GM19023 (cell line): ENCODE measurements around the gene ADGRV1.
"Not testable (repeated sequence)": the region's sequence is repeated elsewhere in the genome, so short reads cannot be mapped to it uniquely, and the experiment has no call there.

Source experiments
- ATAC-seq: cut with Tn5 transposase; IDR thresholded peaks from one replicate; pipeline ENCODE4 v1.9.1; 2021; ENCODE audit warnings: mild to moderate bottlenecking, moderate library complexity; ENCODE audit not compliant: unreplicated experiment

The ADGRV1 gene

DNA sequence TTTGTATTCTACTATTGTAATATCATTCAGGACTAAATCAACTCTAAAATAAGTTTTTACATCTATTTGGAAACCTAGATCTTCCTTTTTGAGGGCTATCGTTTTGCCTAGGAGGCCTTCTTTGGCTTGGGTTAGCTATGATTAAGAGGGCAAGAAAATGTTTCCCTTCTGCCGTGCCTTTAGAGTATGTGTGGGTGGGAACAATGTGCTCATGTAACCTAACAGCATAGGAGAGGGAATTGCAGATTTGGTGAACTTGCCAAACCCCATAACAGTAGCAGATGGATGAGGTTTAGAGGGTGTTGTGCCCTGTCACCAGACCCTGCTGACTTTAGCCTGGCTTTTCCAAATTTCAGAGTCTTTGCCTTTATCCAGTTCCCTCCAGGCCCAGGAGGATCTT, 339.0 kb downstream of the ADGRV1 start:
- no peak for ATAC-seq

DNA sequence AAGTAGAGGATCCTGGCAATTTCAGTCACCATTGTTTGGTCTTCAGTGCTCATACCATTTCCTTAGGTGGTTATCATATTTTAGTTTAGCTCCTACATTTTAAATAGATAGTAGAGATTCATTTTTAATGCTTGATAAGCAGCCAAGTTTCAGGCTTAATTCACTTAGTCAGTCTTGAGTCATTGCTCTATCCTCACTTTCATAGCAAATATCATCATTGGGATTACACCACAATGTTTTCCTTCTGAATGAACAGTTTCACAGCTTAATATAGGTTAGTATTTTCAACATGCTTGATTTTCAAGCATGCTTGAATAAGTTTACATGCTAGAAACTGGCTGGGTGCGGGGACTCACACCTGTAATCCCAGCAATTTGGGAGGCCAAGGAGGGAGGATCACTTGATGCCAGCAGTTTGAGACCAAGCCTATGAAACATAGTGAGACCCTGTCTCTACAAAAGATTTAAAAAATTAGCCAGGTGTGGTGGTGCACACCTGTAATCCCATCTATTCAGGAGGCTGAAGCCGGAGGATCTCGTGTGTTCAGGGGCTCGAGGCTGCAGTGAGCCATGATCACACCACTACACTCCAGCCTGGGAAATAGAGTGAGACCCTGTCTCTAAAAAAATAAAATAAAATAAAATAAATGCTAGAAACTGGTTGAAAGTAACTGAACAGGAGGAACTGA, 339.9 kb downstream of the ADGRV1 start:
- no peak for ATAC-seq

- no peak for ATAC-seq
These were observed 340.5 kb downstream of the ADGRV1 start for GRCh38 chr5:90899014-90899604.

DNA sequence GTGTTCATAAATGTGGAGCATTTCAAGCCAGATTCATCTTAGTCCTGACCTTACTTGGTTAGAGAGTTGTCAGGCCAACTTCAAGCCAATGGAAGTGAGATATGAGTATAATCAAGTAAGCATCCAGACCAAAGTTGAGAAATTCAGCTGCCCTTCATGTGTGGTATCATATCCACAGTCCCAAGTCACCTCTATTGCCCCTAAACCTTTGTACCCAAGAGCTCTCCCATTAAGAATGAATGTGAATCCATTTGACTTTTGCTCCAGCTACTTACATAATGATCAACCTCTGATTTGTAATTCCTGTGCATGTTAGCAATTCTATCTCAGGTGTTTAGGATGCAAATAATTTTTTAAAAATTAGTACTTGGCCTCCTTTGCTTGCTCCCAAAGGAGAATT, 342.7 kb downstream of the ADGRV1 start:
- no peak for ATAC-seq

- ATAC-seq: no peak
These were observed 343.6 kb downstream of the ADGRV1 start for GRCh38 chr5:90902170-90902569.

DNA sequence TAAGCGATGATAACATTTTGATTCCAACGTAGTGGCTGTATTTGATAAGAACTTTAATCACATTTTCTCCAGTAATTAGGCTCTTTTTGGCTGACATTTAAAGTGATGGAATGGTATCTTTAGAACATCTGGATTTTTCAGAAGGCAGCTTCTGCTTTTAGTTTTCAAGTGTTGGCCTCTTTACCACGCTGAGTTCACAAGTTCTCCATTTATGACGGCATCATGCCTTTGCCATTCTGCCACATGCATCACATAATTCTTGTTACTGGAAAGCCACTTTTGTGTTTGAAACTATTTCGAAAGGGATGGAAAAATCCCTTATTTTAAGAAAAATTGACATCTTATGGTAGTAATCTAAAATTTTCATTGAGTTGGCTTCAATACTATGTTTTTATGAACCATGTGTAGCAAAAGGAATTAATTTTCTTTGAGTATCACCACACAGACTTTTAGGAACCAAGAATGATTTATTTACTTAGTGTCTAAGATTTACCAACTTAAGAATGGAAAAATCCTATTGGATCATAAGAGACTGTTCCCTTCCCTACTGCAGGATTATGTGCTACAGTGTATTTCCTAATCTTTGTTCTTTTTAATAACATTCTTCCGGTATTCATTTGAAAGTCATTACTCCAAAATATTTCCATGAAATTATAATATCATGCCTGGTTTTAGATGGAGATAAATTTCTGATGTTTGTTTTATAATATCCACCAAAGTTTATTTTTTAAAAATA, 344.2 kb downstream of the ADGRV1 start:
- ATAC-seq: no peak

DNA sequence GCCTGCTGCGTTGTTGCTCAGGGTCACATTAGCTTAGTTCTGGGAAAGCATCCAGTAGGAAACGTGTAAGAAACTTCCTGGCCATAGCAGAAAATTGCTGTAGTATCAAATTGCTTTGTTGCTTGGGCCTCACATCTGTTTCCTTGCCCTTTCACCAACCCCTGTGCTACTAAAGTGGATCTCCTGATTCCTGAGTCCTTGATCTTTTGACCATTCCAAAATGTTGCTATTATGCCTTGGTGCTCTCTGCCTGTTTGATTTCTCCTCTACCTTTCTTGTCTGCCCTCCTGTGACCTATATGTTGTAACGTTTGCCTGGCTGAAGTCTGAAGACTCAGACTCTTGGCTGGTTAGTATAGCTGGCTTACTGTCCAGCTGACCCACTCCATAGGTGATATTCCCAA, 350.5 kb downstream of the ADGRV1 start:
- ATAC-seq: no peak

DNA sequence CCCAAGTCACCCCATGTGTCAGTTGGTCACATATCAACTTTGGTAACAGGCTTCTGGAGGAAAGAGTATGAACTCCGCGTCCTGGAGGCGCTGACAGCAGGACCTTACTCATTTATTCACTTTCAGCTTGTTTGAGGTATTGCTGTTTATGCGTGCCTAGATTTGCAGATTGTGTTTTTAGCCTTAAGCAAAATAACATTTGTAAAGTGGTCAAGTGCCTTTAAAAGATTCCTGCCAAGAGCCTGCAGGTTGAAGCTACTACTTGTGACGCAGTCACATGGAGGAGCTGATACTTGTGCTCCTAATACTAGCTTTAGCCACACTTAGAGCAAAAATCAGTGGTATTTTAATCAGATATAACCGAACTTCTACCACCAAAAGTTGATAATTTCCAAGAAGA, 351.3 kb downstream of the ADGRV1 start:
- ATAC-seq: no peak

- ATAC-seq: no peak
These were observed 352.6 kb downstream of the ADGRV1 start for GRCh38 chr5:90911169-90911568.

DNA sequence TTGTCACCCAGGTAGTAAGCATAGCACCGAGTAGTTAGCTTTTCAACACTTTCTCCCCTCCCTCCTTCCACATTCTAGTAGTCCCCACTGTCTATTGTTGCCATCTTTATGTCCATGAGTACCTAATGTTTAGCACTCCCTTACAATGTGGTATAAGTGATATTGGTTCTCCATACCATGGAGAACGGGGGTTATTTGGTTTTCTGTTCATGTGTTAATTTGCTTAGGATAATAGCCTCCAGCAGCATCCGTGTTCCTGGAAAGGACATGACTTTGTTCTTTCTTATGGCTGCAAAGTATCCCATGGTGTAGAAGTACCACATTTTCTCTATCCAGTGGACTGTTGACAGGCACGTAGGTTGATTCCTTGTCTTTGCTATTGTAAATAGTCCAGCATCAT, 353.9 kb downstream of the ADGRV1 start:
- no peak for ATAC-seq

DNA sequence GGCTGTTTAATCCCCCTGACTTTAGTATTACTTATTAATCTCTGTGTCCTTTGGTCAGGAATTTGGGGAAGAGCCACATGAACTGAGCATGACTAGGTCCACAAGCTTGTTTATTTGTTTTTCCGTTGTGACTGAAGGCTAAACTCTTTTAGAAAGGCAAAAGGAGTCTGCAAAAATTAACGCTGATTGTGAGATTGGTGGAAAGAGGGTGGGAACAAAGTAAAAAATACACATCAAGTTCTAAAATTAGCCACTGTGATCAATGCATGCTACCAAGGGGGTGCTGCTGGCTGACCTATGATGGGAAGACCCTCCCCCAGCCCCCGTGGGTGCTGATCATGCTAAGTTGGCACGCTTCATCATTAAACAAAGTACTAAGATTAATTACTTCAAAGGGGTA, 356.8 kb downstream of the ADGRV1 start:
- no peak for ATAC-seq

DNA sequence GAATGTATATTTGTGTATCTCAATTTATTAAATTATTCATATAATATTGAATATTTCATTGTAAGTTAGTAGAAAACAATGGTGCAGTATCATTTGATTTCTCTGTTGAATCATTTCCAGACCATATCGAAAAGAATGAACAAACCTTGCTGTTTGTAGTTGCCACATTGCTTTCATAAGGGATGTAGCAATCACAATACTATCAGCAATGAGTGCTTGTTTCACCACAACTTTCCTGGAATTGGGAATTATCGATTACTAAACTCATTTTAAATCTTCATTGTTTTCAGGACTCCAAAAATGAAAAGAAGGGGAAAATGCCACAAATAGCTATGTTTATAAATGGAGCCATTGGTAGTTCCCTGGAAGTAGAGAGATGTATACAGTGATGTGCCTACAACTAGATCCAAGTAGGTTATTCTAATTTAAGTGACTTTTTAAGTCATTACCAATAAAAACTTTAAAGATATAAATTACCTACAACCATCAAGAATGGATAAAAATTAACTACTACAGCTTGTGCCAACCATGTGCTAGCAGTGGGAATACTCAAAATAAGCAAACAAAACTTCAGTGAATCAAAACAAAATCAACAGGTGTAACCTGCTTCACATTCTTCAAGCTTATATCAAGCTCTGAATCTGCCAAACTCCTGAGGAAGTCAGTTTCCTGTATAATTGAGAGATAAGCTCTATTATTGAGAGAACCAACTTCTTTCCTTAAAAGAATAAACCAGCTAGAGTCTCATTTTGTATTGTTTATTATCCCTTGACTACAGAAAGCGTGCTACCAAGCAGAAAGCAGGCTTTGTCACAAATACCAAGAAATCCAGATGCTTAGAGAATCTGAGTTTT, 358.6 kb downstream of the ADGRV1 start:
- no peak for ATAC-seq

GRCh38 chr5:90917928-90918668, 359.5 kb downstream of the ADGRV1 start:
- ATAC-seq: no peak

- ATAC-seq: no peak
These were observed 362.9 kb downstream of the ADGRV1 start for GRCh38 chr5:90921418-90921973.

DNA sequence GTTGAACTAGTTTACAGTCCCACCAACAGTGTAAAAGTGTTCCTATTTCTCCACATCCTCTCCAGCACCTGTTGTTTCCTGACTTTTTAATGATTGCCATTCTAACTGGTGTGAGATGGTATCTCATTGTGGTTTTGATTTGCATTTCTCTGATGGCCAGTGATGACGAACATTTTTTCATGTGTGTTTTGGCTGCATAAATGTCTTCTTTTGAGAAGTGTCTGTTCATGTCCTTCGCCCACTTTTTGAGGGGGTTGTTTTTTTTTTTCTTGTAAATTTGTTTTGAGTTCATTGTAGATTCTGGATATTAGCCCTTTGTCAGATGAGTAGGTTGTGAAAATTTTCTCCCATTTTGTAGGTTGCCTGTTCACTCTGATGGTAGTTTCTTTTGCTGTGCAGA, 365.6 kb downstream of the ADGRV1 start:
- ATAC-seq: not testable (repeated sequence)

GRCh38 chr5:90929013-90929839, 370.6 kb downstream of the ADGRV1 start:
- not testable (repeated sequence) for ATAC-seq

GRCh38 chr5:90930062-90930461, 371.5 kb downstream of the ADGRV1 start:
- no peak for ATAC-seq

DNA sequence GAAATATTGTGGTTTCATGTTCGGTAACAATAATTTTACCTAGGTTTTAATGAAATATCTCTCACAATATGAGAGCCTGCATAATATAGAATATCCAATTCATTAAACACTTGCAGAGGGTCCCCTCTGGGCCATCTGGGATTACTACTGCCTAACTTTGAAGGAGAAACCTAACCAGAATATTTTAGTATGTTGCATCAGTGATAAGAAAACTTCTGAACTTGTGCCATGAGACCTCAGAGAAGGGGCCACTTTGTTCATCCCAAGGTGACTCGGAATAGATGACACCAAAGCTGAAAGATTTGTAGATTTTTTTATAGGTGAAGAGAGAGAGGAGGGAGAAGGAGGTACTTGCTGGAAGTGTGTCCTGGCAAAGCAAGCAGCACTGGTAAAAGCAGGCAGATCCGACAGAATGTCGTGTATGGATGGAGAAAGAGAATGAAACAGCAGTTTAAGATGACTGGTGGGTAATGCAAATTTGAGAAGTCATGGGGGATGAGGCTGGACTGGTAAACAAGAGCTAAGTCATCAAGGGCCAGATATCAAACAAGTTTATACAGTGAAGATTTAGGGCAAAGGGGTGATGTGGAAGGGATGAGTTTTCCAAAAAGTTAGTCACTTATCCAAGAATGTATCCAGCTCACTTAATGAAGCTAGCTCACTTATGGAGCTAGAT, 372.3 kb downstream of the ADGRV1 start:
- no peak for ATAC-seq
